Mesenchymal stem cell (in vitro differentiated cells and primary cell): ENCODE measurements around the gene IGSF5.
"Not testable (repeated sequence)": the region's sequence is repeated elsewhere in the genome, so short reads cannot be mapped to it uniquely, and the experiment has no call there.

Experiments used
- DNase-seq: peaks from one replicate; pipeline ENCODE4 v3.0.0-alpha.2; 2013
- H2AFZ ChIP-seq: one replicate; pipeline ENCODE4 v1.6.1; 2013; ENCODE audit warnings: low read depth, mild to moderate bottlenecking, control low read depth, inconsistent platforms, low read length, moderate library complexity
- H2AK5ac ChIP-seq: 2 replicates; pipeline ENCODE4 v1.6.1; 2013; ENCODE audit warnings: low read length, moderate library complexity, mild to moderate bottlenecking, inconsistent platforms; ENCODE audit not compliant: severe bottlenecking
- H2BK120ac ChIP-seq: one replicate; pipeline ENCODE4 v1.6.1; 2013; ENCODE audit warnings: low read depth, mild to moderate bottlenecking, inconsistent platforms, low read length, moderate library complexity
- H2BK12ac ChIP-seq, 2 experiments: one replicate each; pipeline ENCODE4 v1.6.1; 2013; ENCODE audit warnings: inconsistent platforms in 2 of 2, low read length in 2 of 2, mild to moderate bottlenecking in 2 of 2, moderate library complexity in 2 of 2, control low read depth in 1 of 2
- H2BK15ac ChIP-seq: one replicate; pipeline ENCODE4 v1.6.1; 2013; ENCODE audit warnings: mild to moderate bottlenecking, low read depth, inconsistent platforms; ENCODE audit not compliant: poor library complexity, severe bottlenecking
- H2BK5ac ChIP-seq: 2 replicates; pipeline ENCODE4 v1.6.1; 2013; ENCODE audit warnings: low read depth, mild to moderate bottlenecking, low read length, control low read depth, inconsistent platforms; ENCODE audit not compliant: poor library complexity, severe bottlenecking
- H3K14ac ChIP-seq, 2 experiments: one replicate each; pipeline ENCODE4 v1.6.1; 2013; ENCODE audit warnings: inconsistent platforms in 2 of 2, low read length in 2 of 2, control low read depth in 1 of 2, mild to moderate bottlenecking in 1 of 2, moderate library complexity in 1 of 2
- H3K18ac ChIP-seq, 2 experiments: one replicate each; pipeline ENCODE4 v1.6.1; 2013; ENCODE audit warnings: inconsistent platforms in 2 of 2, low read length in 2 of 2, control low read depth in 1 of 2, low read depth in 1 of 2, mild to moderate bottlenecking in 1 of 2
- H3K23ac ChIP-seq, 2 experiments: one replicate each; pipeline ENCODE4 v1.6.1; 2013; ENCODE audit warnings: inconsistent platforms in 2 of 2, low read length in 2 of 2, mild to moderate bottlenecking in 2 of 2, moderate library complexity in 2 of 2, control low read depth in 1 of 2
- H3K27ac ChIP-seq: 2 replicates; pipeline ENCODE4 v1.5.1; 2013; ENCODE audit warnings: mild to moderate bottlenecking, moderate library complexity, low read length, control low read depth, inconsistent platforms; ENCODE audit not compliant: poor library complexity, severe bottlenecking
- H3K27me3 ChIP-seq, 2 experiments: 2 replicates each; pipeline versions ENCODE4 v1.6.1 to v1.7.0; 2013; ENCODE audit warnings: low read length in 2 of 2, mild to moderate bottlenecking in 2 of 2, moderate library complexity in 2 of 2, control low read depth in 1 of 2, inconsistent platforms in 1 of 2; ENCODE audit not compliant: control insufficient read depth in 1 of 2, insufficient read depth in 1 of 2
- H3K36me3 ChIP-seq, 2 experiments: 2 replicates each; pipeline versions ENCODE4 v1.6.1 to v1.7.0; 2013; ENCODE audit warnings: low read length in 2 of 2, control low read depth in 1 of 2, inconsistent platforms in 1 of 2, low read depth in 1 of 2, mild to moderate bottlenecking in 1 of 2; ENCODE audit not compliant: insufficient read depth in 2 of 2, control insufficient read depth in 1 of 2
- H3K4ac ChIP-seq, 2 experiments: one replicate each; pipeline ENCODE4 v1.6.1; 2013; ENCODE audit warnings: inconsistent platforms in 2 of 2, low read length in 2 of 2, mild to moderate bottlenecking in 2 of 2, moderate library complexity in 2 of 2, control low read depth in 1 of 2, low read depth in 1 of 2
- H3K4me1 ChIP-seq: 2 replicates; pipeline ENCODE4 v1.6.1; 2013; ENCODE audit warnings: low read depth, low read length, control low read depth; ENCODE audit not compliant: control insufficient read depth, insufficient read depth
- H3K4me2 ChIP-seq: 2 replicates; pipeline ENCODE4 v1.6.1; 2013; ENCODE audit warnings: low read length, mild to moderate bottlenecking, inconsistent platforms; ENCODE audit not compliant: poor library complexity, severe bottlenecking
- H3K4me3 ChIP-seq, 2 experiments: 2 replicates each; pipeline versions ENCODE4 v1.5.1 to v1.7.0; 2013; ENCODE audit warnings: low read length in 2 of 2, mild to moderate bottlenecking in 2 of 2, control low read depth in 1 of 2, low read depth in 1 of 2; ENCODE audit not compliant: insufficient read depth in 1 of 2
- H3K79me1 ChIP-seq: replicated peaks from 2 replicates; pipeline ENCODE4 v1.6.1; 2013; ENCODE audit warnings: mild to moderate bottlenecking, control low read depth, low read length, inconsistent platforms; ENCODE audit not compliant: poor library complexity, severe bottlenecking
- H3K9ac ChIP-seq: 2 replicates; pipeline ENCODE4 v1.7.0; 2013; ENCODE audit warnings: mild to moderate bottlenecking, low read length, moderate library complexity
- H3K9me3 ChIP-seq: 2 replicates; pipeline ENCODE4 v1.7.0; 2013; ENCODE audit warnings: mild to moderate bottlenecking, low read length; ENCODE audit not compliant: control insufficient read depth
- H4K8ac ChIP-seq: one replicate; pipeline ENCODE4 v1.6.1; 2013; ENCODE audit warnings: inconsistent platforms, mild to moderate bottlenecking, low read length, moderate library complexity
- H4K91ac ChIP-seq: one replicate; pipeline ENCODE4 v1.6.1; 2013; ENCODE audit warnings: mild to moderate bottlenecking, low read length, inconsistent platforms
- WGBS: methylation state at CpG from one replicate; pipeline ENCODE4 v1.1.7; 2013; ENCODE audit warnings: mixed read lengths; 5-methylcytosine and 5-hydroxymethylcytosine counted together

IGSF5 gene

DNA sequence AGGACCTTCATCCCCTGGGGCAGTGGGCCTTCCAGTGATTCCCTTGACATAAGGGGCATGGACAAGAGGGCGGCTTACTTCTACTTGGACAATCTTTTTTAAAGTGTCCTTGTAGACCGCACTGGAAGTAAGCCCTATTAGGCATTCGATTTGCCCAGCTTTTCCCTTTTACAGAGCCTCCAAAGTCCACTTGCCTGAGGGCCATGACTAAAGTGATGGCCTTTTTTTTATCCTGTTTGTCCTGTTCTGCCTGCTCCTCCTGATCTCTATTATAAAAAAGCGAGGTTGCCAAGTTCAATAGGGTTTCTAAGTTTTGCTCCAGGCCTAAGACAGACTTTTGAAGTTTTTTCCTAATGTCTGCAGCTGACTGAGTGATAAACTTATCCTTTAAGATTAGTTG, 2.4 kb upstream of the IGSF5 start:
- not testable (repeated sequence) for H2BK15ac ChIP-seq, H3K4me3 ChIP-seq, H3K18ac ChIP-seq, H3K36me3 ChIP-seq, H3K27me3 ChIP-seq, H2AFZ ChIP-seq, H3K9me3 ChIP-seq, H4K8ac ChIP-seq, H3K23ac ChIP-seq, DNase-seq, H3K14ac ChIP-seq, H3K27ac ChIP-seq, H4K91ac ChIP-seq, H3K4me2 ChIP-seq, H3K4ac ChIP-seq, H2AK5ac ChIP-seq, H2BK5ac ChIP-seq, H3K4me1 ChIP-seq, H2BK12ac ChIP-seq, H3K79me1 ChIP-seq, H3K9ac ChIP-seq, H2BK120ac ChIP-seq
- 75% methylated on average over 4 of the region's 4 CpGs for WGBS

DNA sequence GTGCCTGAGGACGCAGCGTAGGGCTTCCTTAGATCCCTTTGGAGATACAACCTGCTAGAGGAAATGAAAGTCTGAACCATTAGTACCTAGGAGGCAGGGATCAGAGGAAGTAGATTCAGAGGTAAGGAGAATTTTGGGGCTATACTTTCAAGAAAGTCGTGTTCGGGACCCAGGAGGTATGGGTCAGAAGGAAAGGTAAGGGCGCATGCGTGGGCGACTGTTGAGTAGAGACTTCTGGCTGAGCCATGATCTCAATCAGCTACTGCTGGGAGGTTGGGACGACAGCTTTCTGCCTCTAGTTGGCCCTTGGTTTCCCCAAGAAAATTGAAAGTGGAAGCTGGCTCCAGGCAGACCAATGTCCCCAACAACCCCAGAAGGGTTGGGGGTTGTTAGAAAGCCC, 349 bp downstream of the IGSF5 start:
- H2BK5ac ChIP-seq, H4K91ac ChIP-seq, DNase-seq, H3K4me1 ChIP-seq, H3K9me3 ChIP-seq, H3K27me3 ChIP-seq, H2BK15ac ChIP-seq, H3K36me3 ChIP-seq, H3K23ac ChIP-seq, H3K4me2 ChIP-seq, H3K9ac ChIP-seq, H3K4me3 ChIP-seq, H3K27ac ChIP-seq, H2BK12ac ChIP-seq, H3K79me1 ChIP-seq, H3K4ac ChIP-seq, H3K14ac ChIP-seq, H4K8ac ChIP-seq, H2AK5ac ChIP-seq, H2AFZ ChIP-seq, H3K18ac ChIP-seq, H2BK120ac ChIP-seq: not testable (repeated sequence)
- 85% methylated on average over 8 of the region's 8 CpGs for WGBS

DNA sequence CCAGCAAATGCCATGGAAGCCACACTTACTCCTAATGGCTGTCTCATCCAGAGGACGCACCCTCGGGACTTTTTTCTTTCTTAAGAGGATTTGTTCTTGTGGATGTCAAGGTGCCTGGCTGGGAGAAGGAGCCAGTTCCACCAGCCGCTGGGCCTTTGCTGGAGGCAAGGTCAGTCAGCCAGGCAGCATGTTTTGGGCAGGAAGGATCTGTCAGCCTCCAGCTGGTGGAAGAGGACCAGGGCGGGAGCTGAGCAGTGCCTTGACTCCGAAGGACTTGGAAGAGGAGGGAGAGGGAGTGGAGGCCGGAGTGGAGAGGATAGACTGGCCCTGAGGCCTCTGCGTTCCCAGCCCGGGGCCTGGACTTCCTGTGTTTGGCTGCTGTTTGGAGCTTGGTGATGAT, 5.7 kb downstream of the IGSF5 start:
- Histone ChIP-seq H4K8ac (no peak overlapping the region), H2BK15ac (no peak overlapping the region), H3K27ac (no peak overlapping the region), H3K79me1 (no peaks in the 10 kb centered on the region), H3K4ac (no peak overlapping the region), H3K9me3 (peaks cover 13% of the 10 kb centered on the region), H3K36me3 (no peaks in the 10 kb centered on the region), H3K4me1 (no peaks in the 10 kb centered on the region), H3K9ac (no peak overlapping the region), H2AFZ (no peak overlapping the region), H4K91ac (no peak overlapping the region), H3K4me2 (no peak overlapping the region), H3K27me3 (no peaks in the 10 kb centered on the region), H2BK5ac (no peak overlapping the region), H3K23ac (no peak overlapping the region), H2BK12ac (no peak overlapping the region), H2AK5ac (no peak overlapping the region), H3K14ac (no peak overlapping the region), H3K4me3 (no peak overlapping the region), H3K18ac (no peak overlapping the region), H2BK120ac (no peak overlapping the region)
- no peak for DNase-seq
- WGBS = 62% methylated on average over 8 of the region's 8 CpGs

DNA sequence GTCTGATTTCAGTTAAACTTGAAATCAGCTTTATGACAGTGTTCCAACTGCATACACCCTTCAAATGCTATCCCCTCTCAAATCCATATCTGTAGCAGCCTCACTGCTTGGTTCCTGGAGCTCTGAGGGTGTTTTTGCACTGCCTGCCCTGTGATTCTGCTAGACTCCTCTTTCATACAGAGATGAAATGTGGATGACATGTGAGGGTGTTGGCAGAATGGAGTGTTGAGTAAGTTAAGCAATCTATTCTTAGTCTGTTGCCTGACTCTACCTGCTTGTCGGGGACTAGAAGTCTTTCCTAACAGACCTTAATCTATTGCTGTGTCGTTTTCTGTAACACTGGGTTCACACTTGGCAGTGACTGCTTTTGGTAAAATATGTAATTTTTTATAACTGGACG, 9.8 kb downstream of the IGSF5 start:
- Histone ChIP-seq H3K4me1 (no peaks in the 10 kb centered on the region), H2BK12ac (no peak overlapping the region), H3K14ac (no peak overlapping the region), H2AFZ (no peak overlapping the region), H2BK5ac (no peak overlapping the region), H3K23ac (no peak overlapping the region), H3K4me3 (no peak overlapping the region), H3K27me3 (no peaks in the 10 kb centered on the region), H3K18ac (no peak overlapping the region), H3K27ac (no peak overlapping the region), H3K4ac (no peak overlapping the region), H3K79me1 (no peaks in the 10 kb centered on the region), H3K9me3 (peaks cover 15% of the 10 kb centered on the region), H4K8ac (no peak overlapping the region), H2AK5ac (no peak overlapping the region), H3K4me2 (no peak overlapping the region), H3K9ac (no peak overlapping the region), H4K91ac (no peak overlapping the region), H3K36me3 (no peaks in the 10 kb centered on the region), H2BK120ac (no peak overlapping the region), H2BK15ac (no peak overlapping the region)
- WGBS = no CpG with 5 or more reads among the region's 3 CpGs
- DNase-seq = no peak
